Ishikawa (cell line): ENCODE data around the gene CGB1.

Experiments
- EGR1 ChIP-seq: IDR thresholded peaks from 2 replicates; pipeline ENCODE4 v1.6.1; 2012
- EP300 ChIP-seq: IDR thresholded peaks from 2 replicates; pipeline ENCODE4 v1.6.1; 2012; ENCODE audit warnings: borderline replicate concordance
- MAX ChIP-seq: IDR thresholded peaks from 2 replicates; pipeline ENCODE4 v1.6.1; 2012
- RAD21 ChIP-seq: IDR thresholded peaks from 2 replicates; pipeline ENCODE4 v1.6.1; 2012; ENCODE audit warnings: low read depth
- REST ChIP-seq: IDR thresholded peaks from 2 replicates; pipeline ENCODE4 v1.6.1; 2012; ENCODE audit warnings: low read depth, mild to moderate bottlenecking
- ZBTB7A ChIP-seq: IDR thresholded peaks from 2 replicates; pipeline ENCODE4 v1.6.1; 2012; ENCODE audit warnings: low read depth

- TF ChIP-seq REST (no peak), EP300 (no peak), MAX (no peak), EGR1 (no peak), ZBTB7A (no peak), RAD21 (no peak)
Measured at GRCh38 chr19:49014870-49015255, 21.8 kb downstream of the CGB1 start.
